Right lobe of liver (tissue), 4 donors: Measurements from ENCODE around the gene BPIFB4.

Experiments used
- CTCF ChIP-seq, 4 donors: fragments of 200-600 bp in 3 of 4; fragments of 450-650 bp in 1 of 4; IDR thresholded peaks; one replicate each; pipeline versions ENCODE4 v1.5.1 to v1.8.0; 2016 to 2022; ENCODE audit warnings: antibody characterized with exemption in 4 of 4, mild to moderate bottlenecking in 2 of 4
- POLR2A ChIP-seq: fragments of 450-650 bp; IDR thresholded peaks from one replicate; pipeline ENCODE4 v1.6.1; 2017; ENCODE audit warnings: antibody characterized with exemption, mild to moderate bottlenecking
- donor health status: DM: no; HTN: no; CAD: no.
- donor health status: DM: no; HTN: no; CAD: no.
- donor health status: DM: no; HTN: yes; CAD: no.

- no peak for TF ChIP-seq POLR2A
- TF ChIP-seq CTCF (IDR thresholded peaks at IDR 0.05), result no peak
Measured at GRCh38 chr20:33158637-33159385, 79.4 kb downstream of the BPIFB4 start.
